Spinal cord (tissue), 10 donors: ENCODE measurements around the gene SLC38A1. TPM values are rescaled to one million over a fixed set of nuclear protein-coding genes. Genes with fewer than 3 reads are reported as not detected.
"Not testable (repeated sequence)": the region's sequence is repeated elsewhere in the genome, so short reads cannot be mapped to it uniquely, and the experiment has no call there.

Experiments used
- DNase-seq, 6 donors: peaks; one replicate each; pipeline versions ENCODE4 v3.0.0 to v3.0.0-alpha.2; 2013 to 2015; ENCODE audit warnings: low spot score in 6 of 6, low read depth in 4 of 6
- H3K27ac ChIP-seq: one replicate; pipeline ENCODE4 v1.5.1; 2013; ENCODE audit warnings: low read depth, low read length, control low read depth
- H3K27me3 ChIP-seq: one replicate; pipeline ENCODE4 v1.6.1; 2013; ENCODE audit warnings: low read length; ENCODE audit not compliant: control insufficient read depth, insufficient read depth
- H3K36me3 ChIP-seq: one replicate; pipeline ENCODE4 v1.6.1; 2013; ENCODE audit warnings: low read length; ENCODE audit not compliant: control insufficient read depth, insufficient read depth
- H3K4me1 ChIP-seq: one replicate; pipeline ENCODE4 v1.6.1; 2013; ENCODE audit warnings: low read length; ENCODE audit not compliant: control insufficient read depth, insufficient read depth
- H3K4me3 ChIP-seq: one replicate; pipeline ENCODE4 v1.5.1; 2013; ENCODE audit warnings: low read depth, low read length, control low read depth
- H3K9me3 ChIP-seq: one replicate; pipeline ENCODE4 v1.6.1; 2013; ENCODE audit warnings: low read length; ENCODE audit not compliant: control insufficient read depth, insufficient read depth
- WGBS: methylation state at CpG from one replicate; pipeline ENCODE4 v1.1.5; 2013; ENCODE audit warnings: missing lambda C conversion rate; ENCODE audit not compliant: insufficient coverage; 5-methylcytosine and 5-hydroxymethylcytosine counted together
- polyA plus RNA-seq, 2 donors: library from polyadenylated mRNA; unstranded; fragments of 120-200 nt; gene quantifications; one replicate each; pipeline ENCODE4 v1.2.1, GENCODE V29; 2013; ENCODE audit not compliant: insufficient read length in 2 of 2
- total RNA-seq, 2 donors: library from RNA; depleted of rRNA in 1 of 2; stranded (reverse); fragments of 120-200 nt in 1 of 2; fragments of >200 nt in 1 of 2; gene quantifications; one replicate each; pipeline versions ENCODE4 v1.2.3 to v1.2.4, GENCODE V29; 2013 to 2014
- donor health status: healthy.

The SLC38A1 gene
- total and polyA plus RNA-seq, 4 donors: 56.5 to 162 (median 74.4) TPM

DNA sequence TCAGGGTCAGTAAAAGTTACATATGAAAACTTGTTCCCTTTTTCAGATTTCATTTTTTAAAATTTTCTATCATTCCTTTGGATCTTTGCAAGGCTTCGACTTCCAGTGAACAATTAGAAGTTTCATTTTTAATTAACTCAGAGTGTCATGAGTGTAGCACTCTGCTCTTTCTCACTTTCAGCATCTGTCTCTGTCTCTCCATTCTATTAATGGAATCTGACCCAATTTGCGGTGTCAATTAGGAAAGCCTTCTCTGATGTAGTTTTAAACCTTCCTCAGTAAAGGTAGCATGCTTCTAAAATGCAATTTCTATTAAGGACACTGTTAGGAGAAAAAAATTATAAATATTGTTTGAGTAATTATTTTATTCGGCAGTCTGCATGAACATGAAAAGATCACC lies 68.3 kb downstream of the SLC38A1 start:
- H3K4me3 ChIP-seq: no peak overlapping the region
- peaks cover 18% of the 10 kb centered on the region for H3K36me3 ChIP-seq
- H3K27me3 ChIP-seq: no peaks in the 10 kb centered on the region
- no peak for DNase-seq
- H3K27ac ChIP-seq: no peak overlapping the region
- no CpG with 5 or more reads among the region's 3 CpGs for WGBS
- H3K4me1 ChIP-seq: no peaks in the 10 kb centered on the region
- no peaks in the 10 kb centered on the region for H3K9me3 ChIP-seq

DNA sequence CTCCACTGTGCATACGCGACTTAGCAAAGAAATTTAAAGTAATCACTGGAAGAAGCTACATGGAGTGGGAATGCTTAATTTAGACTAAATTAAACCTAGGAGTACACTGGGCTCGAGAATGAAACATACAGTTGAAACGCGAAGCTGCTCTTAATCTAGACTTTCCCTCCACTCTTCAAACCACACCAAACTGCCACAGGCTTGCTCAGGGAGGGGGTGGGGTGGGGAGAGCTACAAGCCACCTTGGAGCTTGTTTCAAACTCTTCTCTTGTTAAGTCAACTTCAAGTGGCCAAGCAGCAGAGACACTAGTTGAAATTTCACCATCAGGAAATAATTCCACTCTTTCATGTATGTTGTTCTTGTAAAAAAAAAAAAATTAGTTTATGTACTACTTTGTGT lies 69.9 kb downstream of the SLC38A1 start:
- Histone ChIP-seq H3K4me3 (no peak overlapping the region), H3K9me3 (no peaks in the 10 kb centered on the region), H3K27ac (no peak overlapping the region), H3K27me3 (no peaks in the 10 kb centered on the region), H3K4me1 (no peaks in the 10 kb centered on the region), H3K36me3 (peaks cover 24% of the 10 kb centered on the region)
- DNase-seq: no peak
- WGBS: no CpG with 5 or more reads among the region's 5 CpGs

DNA sequence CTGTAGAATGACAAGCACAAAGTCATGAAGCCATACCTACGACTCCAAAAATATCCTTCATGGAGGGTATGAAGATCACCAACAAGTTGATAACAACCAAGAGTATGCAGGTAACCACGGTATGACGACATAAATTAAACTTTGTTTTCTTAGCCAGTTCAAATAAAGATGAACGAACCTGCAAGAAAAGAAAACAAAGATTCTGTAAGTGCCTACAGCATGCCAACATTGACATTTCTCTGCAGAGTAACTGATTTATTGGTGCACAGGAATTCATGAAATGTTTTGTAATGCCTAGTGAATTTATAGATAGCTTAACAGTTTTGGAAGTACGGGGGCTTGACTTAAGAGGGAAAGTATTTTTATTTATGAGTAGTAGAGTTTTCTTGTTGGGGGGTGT lies 71.0 kb downstream of the SLC38A1 start:
- H3K4me1 ChIP-seq: no peaks in the 10 kb centered on the region
- no peaks in the 10 kb centered on the region for H3K9me3 ChIP-seq
- no peak overlapping the region for H3K27ac ChIP-seq
- no peaks in the 10 kb centered on the region for H3K27me3 ChIP-seq
- H3K4me3 ChIP-seq: no peak overlapping the region
- peaks cover 24% of the 10 kb centered on the region for H3K36me3 ChIP-seq
- no peak for DNase-seq
- WGBS: 80% methylated on average over 2 of the region's 5 CpGs

DNA sequence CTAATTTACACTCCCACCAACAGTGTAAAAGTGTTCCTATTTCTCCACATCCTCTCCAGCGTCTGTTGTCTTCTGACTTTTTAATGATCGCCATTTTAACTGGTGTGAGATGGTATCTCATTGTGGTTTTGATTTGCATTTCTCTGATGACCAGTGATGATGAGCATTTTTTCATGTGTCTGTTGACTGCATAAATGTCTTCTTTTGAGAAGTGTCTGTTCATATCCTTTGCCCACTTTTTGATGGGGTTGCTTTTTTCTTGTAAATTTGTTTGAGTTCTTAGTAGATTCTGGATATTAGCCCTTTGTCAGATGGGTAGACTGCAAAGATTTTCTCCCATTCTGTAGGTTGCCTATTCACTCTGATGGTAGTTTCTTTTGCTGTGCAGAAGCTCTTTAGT lies 78.3 kb downstream of the SLC38A1 start:
- not testable (repeated sequence) for H3K4me1 ChIP-seq, DNase-seq, H3K4me3 ChIP-seq, H3K27me3 ChIP-seq, H3K9me3 ChIP-seq, H3K27ac ChIP-seq
- WGBS: no CpG with 5 or more reads among the region's 2 CpGs
- peaks cover 11% of the 10 kb centered on the region for H3K36me3 ChIP-seq

DNA sequence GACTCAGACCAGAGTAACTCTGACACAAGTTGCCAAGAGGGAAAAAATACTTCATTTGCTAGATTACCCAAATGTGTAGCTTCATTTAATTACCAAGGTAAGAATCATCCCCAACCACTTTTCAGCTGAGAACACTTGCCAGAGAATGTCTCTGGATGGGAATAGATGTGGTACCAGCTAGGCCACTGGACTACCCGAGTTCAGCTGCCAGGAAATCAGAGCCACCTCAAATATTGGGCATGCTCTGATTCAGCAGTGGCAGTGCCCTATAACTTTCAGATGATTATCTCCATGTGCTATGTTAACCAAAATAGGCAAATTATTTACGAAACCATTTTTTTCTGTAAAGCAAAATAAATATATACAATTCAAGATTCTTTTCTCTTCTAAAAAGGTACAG lies 80.7 kb downstream of the SLC38A1 start:
- H3K9me3 ChIP-seq: no peaks in the 10 kb centered on the region
- H3K36me3 ChIP-seq: peaks cover 8% of the 10 kb centered on the region
- no peak for DNase-seq
- WGBS: 88% methylated on average over 1 of the region's 2 CpGs
- H3K27me3 ChIP-seq: no peaks in the 10 kb centered on the region
- no peak overlapping the region for H3K27ac ChIP-seq
- no peaks in the 10 kb centered on the region for H3K4me1 ChIP-seq
- H3K4me3 ChIP-seq: no peak overlapping the region

DNA sequence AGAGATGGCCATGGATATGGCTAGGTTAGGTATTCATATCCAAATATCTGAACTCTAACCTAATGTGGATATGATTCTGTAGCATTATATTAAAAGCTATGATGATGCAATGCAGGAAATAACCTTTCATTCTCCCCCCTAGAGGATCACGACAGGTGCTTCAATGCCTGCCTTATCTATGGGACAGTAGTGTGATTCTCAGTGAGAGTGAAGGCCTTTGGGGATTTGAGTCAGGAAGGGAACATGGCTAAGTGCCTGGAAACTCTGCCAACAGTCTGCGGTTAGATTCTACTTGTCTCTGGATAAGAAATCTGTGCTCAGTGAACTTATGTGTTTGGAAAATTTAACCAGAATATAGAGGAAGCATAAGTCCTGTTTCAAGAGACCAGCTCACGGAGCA lies 81.8 kb downstream of the SLC38A1 start:
- Histone ChIP-seq H3K4me3 (no peak overlapping the region), H3K27me3 (no peaks in the 10 kb centered on the region), H3K36me3 (peaks cover 8% of the 10 kb centered on the region), H3K9me3 (no peaks in the 10 kb centered on the region), H3K27ac (no peak overlapping the region), H3K4me1 (no peaks in the 10 kb centered on the region)
- WGBS: 60% methylated on average over 2 of the region's 3 CpGs
- peak in 3 of 6 donors; percentile 12 to 74 (median 28) for DNase-seq

DNA sequence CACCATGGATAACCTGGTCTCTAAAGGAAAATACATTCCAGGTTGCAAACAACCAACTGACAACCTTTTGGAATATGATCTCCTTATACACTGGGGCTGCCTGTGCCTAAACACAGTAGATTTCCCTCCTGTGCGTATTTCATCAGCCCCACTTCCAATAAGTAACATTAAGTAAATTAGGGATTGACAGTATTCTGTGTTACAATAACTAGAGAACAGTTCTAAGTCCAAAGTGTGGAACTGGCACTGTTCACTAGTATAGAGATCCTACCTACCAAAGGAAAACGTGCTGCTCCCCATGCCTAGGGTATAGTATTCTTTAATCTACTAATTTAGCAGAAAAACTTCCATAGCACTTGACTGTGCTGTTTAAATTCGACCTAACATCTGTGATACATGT lies 82.8 kb downstream of the SLC38A1 start:
- no peaks in the 10 kb centered on the region for H3K4me1 ChIP-seq
- peaks cover 8% of the 10 kb centered on the region for H3K36me3 ChIP-seq
- H3K27ac ChIP-seq: no peak overlapping the region
- no peaks in the 10 kb centered on the region for H3K27me3 ChIP-seq
- no peaks in the 10 kb centered on the region for H3K9me3 ChIP-seq
- H3K4me3 ChIP-seq: no peak overlapping the region
- DNase-seq: no peak
- no CpG with 5 or more reads among the region's 3 CpGs for WGBS

DNA sequence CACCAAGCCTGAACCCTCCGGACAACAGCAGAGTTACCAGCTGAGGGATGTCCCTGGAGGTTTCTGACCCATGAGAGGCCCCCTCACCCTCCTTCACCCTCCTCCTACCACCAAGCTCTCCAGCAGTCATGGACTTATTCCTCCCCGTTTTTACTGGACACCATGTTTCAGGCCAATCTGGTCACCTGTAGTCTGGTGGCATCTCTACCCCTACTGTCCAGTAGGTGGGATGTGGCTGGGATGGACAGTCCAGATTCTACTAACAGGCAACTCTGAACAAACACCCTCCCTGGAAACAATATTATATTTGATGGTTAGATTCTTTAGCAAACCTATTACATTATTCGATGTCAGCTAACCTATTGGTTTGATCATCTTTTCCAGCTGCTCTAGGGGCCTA lies 83.2 kb downstream of the SLC38A1 start:
- no peak overlapping the region for H3K4me3 ChIP-seq
- no peaks in the 10 kb centered on the region for H3K9me3 ChIP-seq
- peaks cover 8% of the 10 kb centered on the region for H3K36me3 ChIP-seq
- H3K4me1 ChIP-seq: no peaks in the 10 kb centered on the region
- no peaks in the 10 kb centered on the region for H3K27me3 ChIP-seq
- DNase-seq: no peak
- H3K27ac ChIP-seq: no peak overlapping the region
- 100% methylated on average over 2 of the region's 3 CpGs for WGBS

DNA sequence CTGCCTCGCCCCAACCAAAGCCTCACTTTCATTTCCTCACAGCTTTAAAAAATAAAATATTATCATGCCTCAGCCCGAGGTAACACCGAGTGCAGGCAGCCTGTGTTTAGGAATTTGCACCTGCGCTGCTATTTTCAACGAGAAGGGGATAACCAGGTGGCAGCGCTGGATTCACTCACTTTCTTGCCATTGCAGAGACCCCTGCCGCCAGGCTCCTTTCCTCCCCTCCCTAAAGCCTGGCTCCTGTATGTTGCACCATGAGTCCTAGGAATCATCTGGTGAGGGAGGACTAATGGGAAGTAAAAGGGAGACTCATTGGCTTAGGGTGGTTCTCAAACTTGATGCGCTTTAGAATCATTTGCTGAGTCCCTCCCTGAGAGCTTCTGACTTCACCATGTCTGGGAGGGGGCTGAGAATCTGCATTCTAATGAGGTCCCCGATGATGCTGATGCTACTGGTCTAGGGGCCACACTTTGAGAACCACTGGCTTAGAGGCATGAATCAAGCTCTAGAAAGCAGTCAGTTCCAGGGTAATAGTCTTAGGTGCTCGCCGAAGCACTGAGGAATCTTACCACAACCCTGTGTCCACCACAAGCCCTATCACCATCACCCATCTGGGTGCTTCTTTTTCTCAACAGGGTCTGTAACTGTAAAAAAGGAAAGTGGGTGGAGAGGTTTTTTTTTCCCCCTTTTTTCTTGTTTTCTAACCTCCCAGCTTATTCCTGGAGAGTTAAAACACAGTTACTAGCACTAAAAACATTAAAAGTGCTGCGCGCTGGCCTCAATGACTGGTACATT lies 83.8 kb downstream of the SLC38A1 start:
- no peak for DNase-seq
- peaks cover 8% of the 10 kb centered on the region for H3K36me3 ChIP-seq
- no peaks in the 10 kb centered on the region for H3K4me1 ChIP-seq
- H3K27ac ChIP-seq: no peak overlapping the region
- H3K4me3 ChIP-seq: no peak overlapping the region
- H3K27me3 ChIP-seq: no peaks in the 10 kb centered on the region
- 96% methylated on average over 10 of the region's 13 CpGs for WGBS
- H3K9me3 ChIP-seq: no peaks in the 10 kb centered on the region

DNA sequence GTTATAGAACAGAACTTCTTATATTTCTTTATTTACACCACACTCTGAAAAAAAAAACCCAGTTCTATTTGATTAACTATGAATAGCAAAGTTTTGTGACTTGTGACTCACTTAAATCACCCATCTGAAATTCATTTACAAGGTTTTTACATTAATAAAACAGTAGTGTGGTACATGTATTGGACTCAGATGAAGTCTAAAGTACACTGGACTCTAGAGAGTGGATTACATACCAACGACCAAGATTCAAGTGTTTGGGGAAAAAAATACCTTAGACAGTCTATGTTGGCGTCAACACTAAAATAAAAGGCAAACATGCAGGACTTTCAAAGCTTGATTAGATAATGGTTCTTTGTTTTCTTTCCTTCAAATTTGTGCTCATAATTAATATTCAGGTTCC lies 85.7 kb downstream of the SLC38A1 start:
- Histone ChIP-seq H3K9me3 (no peaks in the 10 kb centered on the region), H3K36me3 (peaks cover 8% of the 10 kb centered on the region), H3K4me1 (no peaks in the 10 kb centered on the region), H3K27ac (no peak overlapping the region), H3K4me3 (no peak overlapping the region), H3K27me3 (no peaks in the 10 kb centered on the region)
- no peak for DNase-seq
- WGBS: 67% methylated on average over 1 of the region's 2 CpGs
